SK-N-SH (cell line): ENCODE measurements around the gene GSTO2.

Experiments
- CHD2 ChIP-seq: fragments of 150-350 bp; IDR thresholded peaks from 2 replicates; pipeline ENCODE4 v1.6.1; 2018; ENCODE audit warnings: low read length; ENCODE audit not compliant: partially characterized antibody
- ELF1 ChIP-seq: IDR thresholded peaks from 2 replicates; pipeline ENCODE4 v1.4.0; 2012
- EP300 ChIP-seq, 2 experiments: IDR thresholded peaks; 2 replicates each; pipeline versions ENCODE4 v1.4.0 to v1.6.1; 2012; ENCODE audit warnings: borderline replicate concordance in 1 of 2, low read depth in 1 of 2, low read length in 1 of 2
- FOXM1 ChIP-seq: IDR thresholded peaks from 2 replicates; pipeline ENCODE4 v1.4.0; 2012; ENCODE audit warnings: low read depth, mild to moderate bottlenecking
- GABPA ChIP-seq: IDR thresholded peaks from 2 replicates; pipeline ENCODE4 v1.4.0; 2012; ENCODE audit warnings: low read depth, mild to moderate bottlenecking
- GATA2 ChIP-seq: sonication (generic); formaldehyde crosslinking; IDR thresholded peaks from 2 replicates; pipeline ENCODE4 v1.5.0; 2020; ENCODE audit warnings: mild to moderate bottlenecking, missing genetic modification reagents
- POLR2AphosphoS5 ChIP-seq: IDR thresholded peaks from 2 replicates; pipeline ENCODE4 v1.6.1; 2012; ENCODE audit warnings: low read depth, low read length
- RAD21 ChIP-seq: IDR thresholded peaks from 2 replicates; pipeline ENCODE4 v1.6.1; 2012; ENCODE audit warnings: mild to moderate bottlenecking, low read length
- REST ChIP-seq: IDR thresholded peaks from 2 replicates; pipeline ENCODE4 v1.6.1; 2012; ENCODE audit warnings: mild to moderate bottlenecking, low read depth, low read length, moderate library complexity
- YY1 ChIP-seq: IDR thresholded peaks from 2 replicates; pipeline ENCODE4 v1.4.0; 2012; ENCODE audit warnings: low read depth, mild to moderate bottlenecking
- TF ChIP-seq, protein P1 (sequence below): fragments of 200-600 bp; sonication (generic); IDR thresholded peaks from 2 replicates; pipeline ENCODE4 v1.6.1; 2017; ENCODE audit warnings: antibody characterized with exemption, mild to moderate bottlenecking, moderate library complexity
- TF ChIP-seq, protein P2 (sequence below): IDR thresholded peaks from 2 replicates; pipeline ENCODE4 v1.4.0; 2012; ENCODE audit warnings: low read depth, borderline replicate concordance

DNA sequence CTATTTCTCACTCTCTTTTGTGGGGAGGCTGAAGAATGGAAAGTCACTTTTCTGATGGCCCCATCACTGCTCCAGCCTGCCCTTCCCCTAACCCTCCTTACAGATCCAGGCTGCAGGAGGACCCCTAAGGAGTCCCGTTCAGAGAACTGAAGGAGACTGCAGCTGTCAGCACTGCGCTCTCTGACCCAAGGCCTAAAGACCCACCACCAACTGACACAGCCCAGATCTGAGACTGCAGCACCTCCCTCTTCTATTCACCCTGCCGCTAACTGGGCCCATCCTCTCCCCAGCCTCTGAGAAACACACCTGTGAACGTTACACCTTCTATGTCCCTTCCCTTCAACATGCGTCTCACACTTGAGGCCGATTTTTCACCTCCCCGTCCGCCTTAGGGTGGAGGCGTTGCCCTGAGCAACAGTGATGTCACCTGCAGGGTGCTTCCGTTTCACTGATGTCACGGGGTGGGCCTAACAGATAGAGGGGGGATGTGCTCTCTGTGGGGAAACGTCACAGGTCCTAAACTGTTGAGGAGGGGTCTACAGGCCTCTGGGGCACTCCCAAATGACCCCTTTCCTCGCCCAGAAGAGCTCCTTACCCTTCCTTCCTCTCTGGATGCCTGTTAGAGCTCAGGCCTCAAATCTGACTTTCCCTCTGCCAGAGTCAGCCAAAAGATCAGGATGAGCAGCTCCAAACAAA lies 64.2 kb downstream of the GSTO2 start:
- TF ChIP-seq EP300 (IDR thresholded peaks at IDR 0.05; ENCODE audit: borderline replicate concordance in 1 of 2, low read depth in 1 of 2, low read length in 1 of 2) (no peak), RAD21 (no peak), POLR2AphosphoS5 (no peak), GABPA (no peak), FOXM1 (no peak), CHD2 (no peak), ELF1 (no peak), REST (no peak), GATA2 (CRISPR knock-in tag) (no peak), YY1 (no peak)
- TF ChIP-seq, protein P1, sequence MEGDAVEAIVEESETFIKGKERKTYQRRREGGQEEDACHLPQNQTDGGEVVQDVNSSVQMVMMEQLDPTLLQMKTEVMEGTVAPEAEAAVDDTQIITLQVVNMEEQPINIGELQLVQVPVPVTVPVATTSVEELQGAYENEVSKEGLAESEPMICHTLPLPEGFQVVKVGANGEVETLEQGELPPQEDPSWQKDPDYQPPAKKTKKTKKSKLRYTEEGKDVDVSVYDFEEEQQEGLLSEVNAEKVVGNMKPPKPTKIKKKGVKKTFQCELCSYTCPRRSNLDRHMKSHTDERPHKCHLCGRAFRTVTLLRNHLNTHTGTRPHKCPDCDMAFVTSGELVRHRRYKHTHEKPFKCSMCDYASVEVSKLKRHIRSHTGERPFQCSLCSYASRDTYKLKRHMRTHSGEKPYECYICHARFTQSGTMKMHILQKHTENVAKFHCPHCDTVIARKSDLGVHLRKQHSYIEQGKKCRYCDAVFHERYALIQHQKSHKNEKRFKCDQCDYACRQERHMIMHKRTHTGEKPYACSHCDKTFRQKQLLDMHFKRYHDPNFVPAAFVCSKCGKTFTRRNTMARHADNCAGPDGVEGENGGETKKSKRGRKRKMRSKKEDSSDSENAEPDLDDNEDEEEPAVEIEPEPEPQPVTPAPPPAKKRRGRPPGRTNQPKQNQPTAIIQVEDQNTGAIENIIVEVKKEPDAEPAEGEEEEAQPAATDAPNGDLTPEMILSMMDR = no peak
- TF ChIP-seq, protein P2, sequence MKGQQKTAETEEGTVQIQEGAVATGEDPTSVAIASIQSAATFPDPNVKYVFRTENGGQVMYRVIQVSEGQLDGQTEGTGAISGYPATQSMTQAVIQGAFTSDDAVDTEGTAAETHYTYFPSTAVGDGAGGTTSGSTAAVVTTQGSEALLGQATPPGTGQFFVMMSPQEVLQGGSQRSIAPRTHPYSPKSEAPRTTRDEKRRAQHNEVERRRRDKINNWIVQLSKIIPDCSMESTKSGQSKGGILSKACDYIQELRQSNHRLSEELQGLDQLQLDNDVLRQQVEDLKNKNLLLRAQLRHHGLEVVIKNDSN = no peak
